HepG2 (cell line): ENCODE measurements around the gene EPS8L3. TPM values are rescaled to one million over a fixed set of nuclear protein-coding genes. Genes with fewer than 3 reads are reported as not detected.

ENCODE experiments used
- ARID5B ChIP-seq: IDR thresholded peaks from 2 replicates; pipeline ENCODE4 v1.4.0; 2020; ENCODE audit warnings: mild to moderate bottlenecking, missing genetic modification reagents
- ATF3 ChIP-seq: sonication (generic); formaldehyde crosslinking; IDR thresholded peaks from 2 replicates; pipeline ENCODE4 v1.4.0; 2020; ENCODE audit warnings: missing genetic modification reagents
- CBX5 ChIP-seq: sonication (generic); formaldehyde crosslinking; IDR thresholded peaks from 2 replicates; pipeline ENCODE4 v1.4.0; 2020; ENCODE audit warnings: missing genetic modification reagents, borderline replicate concordance
- FOSL1 ChIP-seq: sonication (generic); formaldehyde crosslinking; IDR thresholded peaks from 2 replicates; pipeline ENCODE4 v1.9.0; 2021; ENCODE audit warnings: missing genetic modification reagents, borderline replicate concordance
- GATA4 ChIP-seq: sonication (generic); IDR thresholded peaks from 2 replicates; pipeline ENCODE4 v1.6.1; 2016; ENCODE audit warnings: antibody characterized with exemption, low read depth, borderline replicate concordance
- GZF1 ChIP-seq: sonication (generic); formaldehyde crosslinking; IDR thresholded peaks from 2 replicates; pipeline ENCODE4 v1.5.1; 2020; ENCODE audit warnings: mild to moderate bottlenecking, missing genetic modification reagents
- HOXA5 ChIP-seq: sonication (generic); formaldehyde crosslinking; IDR thresholded peaks from 2 replicates; pipeline ENCODE4 v1.4.0; 2020; ENCODE audit warnings: missing genetic modification reagents
- IKZF4 ChIP-seq: sonication (generic); formaldehyde crosslinking; IDR thresholded peaks from 2 replicates; pipeline ENCODE4 v1.5.1; 2020; ENCODE audit warnings: borderline replicate concordance, mild to moderate bottlenecking, low read depth, missing genetic modification reagents; ENCODE audit errors: not compliant biosample characterization
- MTERF4 ChIP-seq: sonication (generic); formaldehyde crosslinking; IDR thresholded peaks from 2 replicates; pipeline ENCODE4 v1.8.0; 2023; ENCODE audit warnings: mild to moderate bottlenecking, missing genetic modification reagents
- MXI1 ChIP-seq: IDR thresholded peaks from 3 replicates; pipeline ENCODE4 v1.6.1; 2012; ENCODE audit warnings: low read depth, low read length, inconsistent platforms, borderline replicate concordance
- SIX4 ChIP-seq: sonication (generic); formaldehyde crosslinking; IDR thresholded peaks from 2 replicates; pipeline ENCODE4 v1.4.0; 2020; ENCODE audit warnings: missing genetic modification reagents
- SP1 ChIP-seq, 2 experiments: fragments of 450-650 bp in 1 of 2; sonication (generic) in 1 of 2; formaldehyde crosslinking in 1 of 2; IDR thresholded peaks; 2 replicates each; pipeline versions ENCODE4 v1.4.0 to v1.6.1; 2016 to 2020; ENCODE audit warnings: missing genetic modification reagents in 1 of 2
- SP2 ChIP-seq: sonication (generic); formaldehyde crosslinking; IDR thresholded peaks from 2 replicates; pipeline ENCODE4 v1.5.1; 2020; ENCODE audit warnings: mild to moderate bottlenecking, missing genetic modification reagents
- SPEN ChIP-seq: sonication (generic); formaldehyde crosslinking; IDR thresholded peaks from 2 replicates; pipeline ENCODE4 v1.5.1; 2020; ENCODE audit warnings: low read depth, mild to moderate bottlenecking, missing genetic modification reagents
- TSC22D2 ChIP-seq: sonication (generic); formaldehyde crosslinking; IDR thresholded peaks from 2 replicates; pipeline ENCODE4 v1.5.1; 2020; ENCODE audit warnings: missing genetic modification reagents, mild to moderate bottlenecking, borderline replicate concordance
- YEATS2 ChIP-seq: sonication (generic); formaldehyde crosslinking; IDR thresholded peaks from 2 replicates; pipeline ENCODE4 v1.4.0; 2020; ENCODE audit warnings: missing genetic modification reagents, borderline replicate concordance
- ZNF124 ChIP-seq: sonication (generic); formaldehyde crosslinking; IDR thresholded peaks from 2 replicates; pipeline ENCODE4 v1.4.0; 2020; ENCODE audit warnings: missing genetic modification reagents
- ZNF333 ChIP-seq: sonication (generic); formaldehyde crosslinking; IDR thresholded peaks from 2 replicates; pipeline ENCODE4 v1.4.0; 2020; ENCODE audit warnings: mild to moderate bottlenecking, missing genetic modification reagents, borderline replicate concordance
- ZNF343 ChIP-seq: sonication (generic); formaldehyde crosslinking; IDR thresholded peaks from 2 replicates; pipeline ENCODE4 v1.4.0; 2020; ENCODE audit warnings: mild to moderate bottlenecking, missing genetic modification reagents
- ZNF414 ChIP-seq: sonication (generic); formaldehyde crosslinking; IDR thresholded peaks from 2 replicates; pipeline ENCODE4 v1.5.0; 2020; ENCODE audit warnings: missing genetic modification reagents
- ZNF780A ChIP-seq: sonication (generic); formaldehyde crosslinking; IDR thresholded peaks from 2 replicates; pipeline ENCODE4 v1.8.0; 2022; ENCODE audit warnings: mild to moderate bottlenecking, missing genetic modification reagents, moderate library complexity
- ZSCAN5A ChIP-seq: sonication (generic); formaldehyde crosslinking; IDR thresholded peaks from 2 replicates; pipeline ENCODE4 v1.8.0; 2022; ENCODE audit warnings: mild to moderate bottlenecking, missing genetic modification reagents, borderline replicate concordance
- polyA plus RNA-seq, 8 experiments: library from polyadenylated mRNA; depleted of rRNA in 3 of 8; stranded (reverse) in 7 of 8; unstranded in 1 of 8; fragments of >200 nt; fragmentation: Illumina TruSeq in 4 of 8; extraction: Trizol in 4 of 8; gene quantifications; 2 replicates each; pipeline versions ENCODE4 v1.2.1 to v1.2.3, GENCODE V29; 2011 to 2016; ENCODE audit warnings: low read depth in 4 of 8, missing spikeins in 1 of 8, mixed read lengths in 1 of 8; ENCODE audit not compliant: insufficient read depth in 1 of 8
- total RNA-seq, 5 experiments: library from RNA; depleted of rRNA; stranded (reverse); fragments of >200 nt; fragmentation: Illumina TruSeq; extraction: Trizol; gene quantifications; 2 replicates each; pipeline ENCODE4 v1.2.3, GENCODE V29; 2016; ENCODE audit warnings: low read depth in 1 of 5

The EPS8L3 gene
- total and polyA plus RNA-seq, 2 of the 13 experiments (the other 11 are each of a cell fraction or from before 2014, with no cell fraction given): 18.2 to 106 TPM

- no peak for TF ChIP-seq FOSL1 (CRISPR knock-in tag)
- no peak for TF ChIP-seq MXI1
- no peak for TF ChIP-seq HOXA5 (CRISPR knock-in tag)
- TF ChIP-seq GZF1 (CRISPR knock-in tag): no peak
- TF ChIP-seq MTERF4 (CRISPR knock-in tag): no peak
- no peak for TF ChIP-seq ZNF780A (CRISPR knock-in tag)
- no peak for TF ChIP-seq ATF3 (CRISPR knock-in tag)
- TF ChIP-seq SIX4 (CRISPR knock-in tag): no peak
- TF ChIP-seq GATA4: no peak
- TF ChIP-seq CBX5 (CRISPR knock-in tag): no peak
- TF ChIP-seq ZNF333 (CRISPR knock-in tag): no peak
- TF ChIP-seq SPEN (CRISPR knock-in tag): no peak
- no peak for TF ChIP-seq ZNF124
- no peak for TF ChIP-seq SP1 (IDR thresholded peaks at IDR 0.05)
- TF ChIP-seq SP1 (CRISPR knock-in tag; IDR thresholded peaks at IDR 0.05): no peak
- TF ChIP-seq ZNF343 (CRISPR knock-in tag): no peak
- no peak for TF ChIP-seq IKZF4
- no peak for TF ChIP-seq YEATS2 (CRISPR knock-in tag)
- no peak for TF ChIP-seq ZSCAN5A
- no peak for TF ChIP-seq ARID5B (CRISPR knock-in tag)
- TF ChIP-seq SP2 (CRISPR knock-in tag): no peak
- no peak for TF ChIP-seq TSC22D2
- TF ChIP-seq ZNF414 (CRISPR knock-in tag): 0 out of 2 replicates have a peak, but pooled peaks have one; percentile 7
Observed at GRCh38 chr1:109740615-109741373, 22.9 kb downstream of the EPS8L3 start, which contains the start of gene GSTM3 (continued).
